Panc1 (cell line): ENCODE data around the gene GPR160. TPM values are rescaled to one million over a fixed set of nuclear protein-coding genes. Genes with fewer than 3 reads are reported as not detected.

Experiments
- ATAC-seq: fragments of 200-7000 bp; cut with Tn5 transposase; 2 replicates; pipeline ENCODE4 v1.9.1; 2020; ENCODE audit warnings: mild to moderate bottlenecking, moderate library complexity
- BruUV-seq: library from RNA; stranded (reverse); fragments of 400-500 nt; replicated peaks from 2 replicates; lab custom pipeline; 2021; lab: Mats Ljungman, UMichigan
- CTCF ChIA-PET: fragments of 300-600 bp; sonication (Branson Sonifier 250); formaldehyde crosslinking; loops from one replicate; lab custom pipeline; 2022; ENCODE audit warnings: antibody characterized with exemption; lab: Charles Lee
- POLR2A ChIA-PET: fragments of 300-600 bp; sonication (Branson Sonifier 250); formaldehyde crosslinking; loops from one replicate; lab custom pipeline; 2022; ENCODE audit warnings: antibody characterized with exemption; lab: Charles Lee
- DNase-seq: peaks from one replicate; pipeline ENCODE4 v3.0.0-alpha.2; 2010; ENCODE audit warnings: low read depth, low spot score
- H3K27ac ChIP-seq: 2 replicates; pipeline ENCODE4 v1.5.1; 2011; ENCODE audit warnings: mild to moderate bottlenecking, low read length, inconsistent platforms
- H3K27me3 ChIP-seq: fragments of 200-500 bp; sonication (Bioruptor generic); 2 replicates; pipeline ENCODE4 v1.6.0; 2014; ENCODE audit warnings: low read length, inconsistent platforms; ENCODE audit not compliant: control insufficient read depth, insufficient read depth
- H3K36me3 ChIP-seq: fragments of 200-500 bp; sonication (Bioruptor generic); 2 replicates; pipeline ENCODE4 v1.5.1; 2014; ENCODE audit warnings: inconsistent platforms, mild to moderate bottlenecking, low read length, moderate library complexity; ENCODE audit not compliant: control insufficient read depth, insufficient read depth
- H3K4me1 ChIP-seq: 2 replicates; pipeline ENCODE4 v1.5.1; 2011; ENCODE audit warnings: inconsistent platforms, mild to moderate bottlenecking, low read length, moderate library complexity; ENCODE audit not compliant: control insufficient read depth, insufficient read depth
- H3K4me3 ChIP-seq, 2 experiments: 2 replicates each; pipeline ENCODE4 v1.5.1; 2011 to 2012; ENCODE audit warnings: low read depth in 2 of 2, low read length in 2 of 2, mild to moderate bottlenecking in 2 of 2, inconsistent platforms in 1 of 2, moderate library complexity in 1 of 2
- H3K9me3 ChIP-seq: fragments of 200-500 bp; sonication (Bioruptor generic); 2 replicates; pipeline ENCODE4 v1.5.1; 2014; ENCODE audit warnings: low read depth, mild to moderate bottlenecking, inconsistent platforms, low read length, moderate library complexity; ENCODE audit not compliant: control insufficient read depth, insufficient read depth
- POLR2AphosphoS5 ChIP-seq: IDR thresholded peaks from 2 replicates; pipeline ENCODE4 v1.6.1; 2012; ENCODE audit warnings: mild to moderate bottlenecking, low read depth, low read length, moderate library complexity
- REST ChIP-seq, 2 experiments: IDR thresholded peaks; 2 replicates each; pipeline ENCODE4 v1.6.1; 2011 to 2012; ENCODE audit warnings: low read depth in 2 of 2, control low read depth in 1 of 2, low read length in 1 of 2, mild to moderate bottlenecking in 1 of 2, moderate library complexity in 1 of 2; ENCODE audit not compliant: insufficient read depth in 1 of 2
- SIN3A ChIP-seq: IDR thresholded peaks from 2 replicates; pipeline ENCODE4 v1.6.1; 2012; ENCODE audit warnings: low read depth, mild to moderate bottlenecking, low read length, moderate library complexity, borderline replicate concordance; ENCODE audit not compliant: insufficient read depth
- TCF7L2 ChIP-seq: IDR thresholded peaks from 2 replicates; pipeline ENCODE4 v1.6.1; 2011; ENCODE audit warnings: mild to moderate bottlenecking, low read depth, low read length, inconsistent platforms
- in situ Hi-C: cut with HindIII; loops from 2 replicates; pipeline ENCODE4 v1.10.0; 2016; ENCODE audit warnings: low sequenced_read_pairs, low pct_unique_long_range_greater_than_20kb
- intact Hi-C: fragments of 100-400 bp; cut with micrococcal nuclease; formaldehyde crosslinking; loops from one replicate; pipeline ENCODE4 v1.10.0; 2022; ENCODE audit not compliant: unreplicated experiment
- total RNA-seq: library from RNA; stranded (reverse); gene quantifications from one replicate; pipeline ENCODE4 v1.2.1, GENCODE V29; 2021; ENCODE audit not compliant: unreplicated experiment
- TF ChIP-seq, protein P1 (sequence below): fragments of 450-650 bp; IDR thresholded peaks from 2 replicates; pipeline ENCODE4 v1.5.1; 2017; ENCODE audit warnings: mild to moderate bottlenecking

Gene GPR160
- total RNA-seq, 1 experiment from 2014 or later, result 0.18 TPM

DNA sequence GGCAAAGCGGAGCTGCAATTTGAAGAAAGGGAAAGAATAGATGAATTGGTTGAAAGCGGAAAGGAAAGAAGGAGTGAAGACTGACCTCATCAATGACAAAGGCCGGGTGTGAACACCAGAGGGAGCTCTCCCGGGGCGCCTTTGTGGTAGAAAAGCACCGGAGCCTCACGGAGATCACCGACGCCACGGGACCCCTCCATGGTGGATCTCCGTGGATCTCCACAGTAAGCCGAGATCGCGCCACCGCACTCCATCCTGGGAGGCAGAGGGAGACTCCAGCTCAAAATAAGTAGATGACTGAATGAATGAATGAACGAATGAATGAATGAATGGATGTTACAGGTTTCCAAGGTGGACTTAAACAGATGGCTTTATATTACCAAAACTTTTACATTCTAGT is 25.0 kb downstream of the GPR160 start:
- intact Hi-C loops, result no loop called here
- CTCF ChIA-PET, result interaction anchor here (0.9 kb wide), 1 partner anchor 18 kb away, joined by 3 read pairs; no protein-coding TSS in a partner anchor

DNA sequence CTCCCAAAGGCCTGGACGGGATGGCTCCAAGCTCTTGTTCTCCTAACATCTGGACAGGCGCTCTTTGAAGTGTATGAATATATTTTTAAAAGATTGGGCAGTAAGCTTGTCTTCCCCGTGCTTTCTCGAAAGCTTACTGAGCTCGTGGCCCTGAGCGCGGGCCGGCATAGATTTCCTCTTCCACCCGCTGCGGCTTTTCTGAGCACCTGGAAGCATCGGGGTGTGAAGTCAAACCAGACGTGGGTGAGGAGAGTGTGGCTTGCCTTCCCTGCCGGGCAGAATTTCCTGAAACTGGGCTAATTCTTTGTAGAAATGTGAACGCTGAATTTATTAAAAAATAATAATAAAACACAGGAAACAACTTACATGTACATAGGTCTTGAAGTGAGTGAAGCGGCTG is 25.9 kb downstream of the GPR160 start:
- H3K9me3 ChIP-seq, result no peaks in the 10 kb centered on the region
- no peak for TF ChIP-seq SIN3A
- TF ChIP-seq TCF7L2, result no peak
- no peak for TF ChIP-seq POLR2AphosphoS5
- TF ChIP-seq, protein P1, sequence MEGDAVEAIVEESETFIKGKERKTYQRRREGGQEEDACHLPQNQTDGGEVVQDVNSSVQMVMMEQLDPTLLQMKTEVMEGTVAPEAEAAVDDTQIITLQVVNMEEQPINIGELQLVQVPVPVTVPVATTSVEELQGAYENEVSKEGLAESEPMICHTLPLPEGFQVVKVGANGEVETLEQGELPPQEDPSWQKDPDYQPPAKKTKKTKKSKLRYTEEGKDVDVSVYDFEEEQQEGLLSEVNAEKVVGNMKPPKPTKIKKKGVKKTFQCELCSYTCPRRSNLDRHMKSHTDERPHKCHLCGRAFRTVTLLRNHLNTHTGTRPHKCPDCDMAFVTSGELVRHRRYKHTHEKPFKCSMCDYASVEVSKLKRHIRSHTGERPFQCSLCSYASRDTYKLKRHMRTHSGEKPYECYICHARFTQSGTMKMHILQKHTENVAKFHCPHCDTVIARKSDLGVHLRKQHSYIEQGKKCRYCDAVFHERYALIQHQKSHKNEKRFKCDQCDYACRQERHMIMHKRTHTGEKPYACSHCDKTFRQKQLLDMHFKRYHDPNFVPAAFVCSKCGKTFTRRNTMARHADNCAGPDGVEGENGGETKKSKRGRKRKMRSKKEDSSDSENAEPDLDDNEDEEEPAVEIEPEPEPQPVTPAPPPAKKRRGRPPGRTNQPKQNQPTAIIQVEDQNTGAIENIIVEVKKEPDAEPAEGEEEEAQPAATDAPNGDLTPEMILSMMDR, result no peak
- TF ChIP-seq REST (IDR thresholded peaks at IDR 0.05; ENCODE audit: insufficient read depth in 1 of 2, low read depth in 2 of 2, low read length in 1 of 2), result no peak
- ChIA-PET CTCF (interaction anchor here (0.6 to 0.7 kb wide), 2 partner anchors 25 to 207 kb away, joined by 7 read pairs; no protein-coding TSS in a partner anchor), POLR2A (no interaction called here)
- no peak for DNase-seq
- no peak overlapping the region for H3K27ac ChIP-seq
- ATAC-seq, result peak; percentile 23; the same call in 1 of the 2 replicates
- intact Hi-C loops (no loop called here), in situ Hi-C loops (no loop called here)
- H3K4me3 ChIP-seq, result no peak overlapping the region
- H3K4me1 ChIP-seq, result no peaks in the 10 kb centered on the region
- no peaks in the 10 kb centered on the region for H3K27me3 ChIP-seq
- BruUV-seq, result no TSS peak
- H3K36me3 ChIP-seq, result no peaks in the 10 kb centered on the region

More for the DNA sequence above, 25.0 kb downstream of the GPR160 start:
- DNase-seq (no peak), ATAC-seq (no peak)
- H3K36me3 ChIP-seq, result no peaks in the 10 kb centered on the region
- POLR2A ChIA-PET, result no interaction called here
- TF ChIP-seq, protein P1, result peak; percentile 46
- no peak for TF ChIP-seq TCF7L2
- no peaks in the 10 kb centered on the region for H3K9me3 ChIP-seq
- H3K4me3 ChIP-seq, result no peak overlapping the region
- in situ Hi-C loops, result no loop called here
- H3K27me3 ChIP-seq, result no peaks in the 10 kb centered on the region
- BruUV-seq, result no TSS peak
- H3K4me1 ChIP-seq, result no peaks in the 10 kb centered on the region
- H3K27ac ChIP-seq, result no peak overlapping the region
